SK-N-SH (cell line): ENCODE data around the gene MON2. TPM values are rescaled to one million over a fixed set of nuclear protein-coding genes. Genes with fewer than 3 reads are reported as not detected.
"Not testable (repeated sequence)": the region's sequence is repeated elsewhere in the genome, so short reads cannot be mapped to it uniquely, and the experiment has no call there.

Source experiments
- CTCF ChIA-PET: fragments of 300-600, 350-600 bp; formaldehyde crosslinking; extraction: SDS; loops from one replicate; lab custom pipeline; 2021; lab: Yijun Ruan, JAX
- POLR2A ChIA-PET: fragments of 350-600 bp; sonication (Branson Sonifier 250); formaldehyde crosslinking; extraction: SDS; loops from one replicate; lab custom pipeline; 2020; ENCODE audit warnings: antibody characterized with exemption, inconsistent platforms; lab: Yijun Ruan, JAX
- DNase-seq: peaks from one replicate; pipeline ENCODE4 v3.0.0; 2012
- H2AFZ ChIP-seq: fragments of 200-600 bp; sonication (generic); 2 replicates; pipeline ENCODE4 v1.8.1; 2016; ENCODE audit warnings: antibody characterized with exemption, mild to moderate bottlenecking, low read depth
- H3F3A ChIP-seq: fragments of 200-600 bp; sonication (generic); replicated peaks from 2 replicates; pipeline ENCODE3; 2016; ENCODE audit warnings: antibody characterized with exemption, mild to moderate bottlenecking; ENCODE audit not compliant: insufficient read depth
- H3K27ac ChIP-seq, 2 experiments: fragments of 200-500 bp in 1 of 2; fragments of 200-600 bp in 1 of 2; sonication (Bioruptor generic) in 1 of 2; sonication (generic), shearing (Covaris generic) in 1 of 2; 2 replicates each; pipeline versions ENCODE4 v1.5.1 to v1.6.1; 2014 to 2016; ENCODE audit warnings: low read depth in 2 of 2, inconsistent platforms in 1 of 2, low read length in 1 of 2, mild to moderate bottlenecking in 1 of 2, mixed read lengths in 1 of 2
- H3K27me3 ChIP-seq: fragments of 200-600 bp; sonication (generic), shearing (Covaris generic); 2 replicates; pipeline ENCODE4 v1.6.1; 2016; ENCODE audit warnings: mixed run types; ENCODE audit not compliant: insufficient read depth
- H3K36me3 ChIP-seq, 2 experiments: fragments of 200-500 bp in 1 of 2; fragments of 200-600 bp in 1 of 2; sonication (Bioruptor generic) in 1 of 2; sonication (generic) in 1 of 2; replicated peaks in 1 of 2; 2 replicates each; pipeline versions ENCODE3 to v1.5.1; 2014 to 2016; ENCODE audit warnings: low read length in 1 of 2, mild to moderate bottlenecking in 1 of 2; ENCODE audit not compliant: insufficient read depth in 2 of 2, control insufficient read depth in 1 of 2
- H3K4me1 ChIP-seq, 2 experiments: fragments of 200-500 bp in 1 of 2; fragments of 200-600 bp in 1 of 2; sonication (Bioruptor generic) in 1 of 2; sonication (generic), shearing (Covaris generic) in 1 of 2; 2 replicates each; pipeline versions ENCODE4 v1.5.1 to v1.6.1; 2014 to 2016; ENCODE audit warnings: low read depth in 1 of 2, low read length in 1 of 2, mixed run types in 1 of 2; ENCODE audit not compliant: insufficient read depth in 2 of 2, control insufficient read depth in 1 of 2
- H3K4me2 ChIP-seq: fragments of 200-600 bp; sonication (generic), shearing (Covaris generic); 2 replicates; pipeline ENCODE4 v1.6.1; 2017; ENCODE audit warnings: mixed run types
- H3K4me3 ChIP-seq, 2 experiments: fragments of 200-500 bp in 1 of 2; fragments of 200-600 bp in 1 of 2; sonication (Bioruptor generic) in 1 of 2; sonication (generic), shearing (Covaris generic) in 1 of 2; 2 replicates each; pipeline versions ENCODE4 v1.5.1 to v1.8.1; 2014 to 2016; ENCODE audit warnings: low read depth in 2 of 2, inconsistent platforms in 1 of 2, low read length in 1 of 2, mild to moderate bottlenecking in 1 of 2, mixed read lengths in 1 of 2, moderate library complexity in 1 of 2
- H3K79me2 ChIP-seq: fragments of 200-600 bp; sonication (generic); 2 replicates; pipeline ENCODE4 v1.8.1; 2017; ENCODE audit warnings: mild to moderate bottlenecking; ENCODE audit not compliant: insufficient read depth
- H3K9ac ChIP-seq: fragments of 200-600 bp; sonication (generic); 2 replicates; pipeline ENCODE4 v1.6.1; 2017; ENCODE audit warnings: mixed run types
- H3K9me2 ChIP-seq: fragments of 200-600 bp; sonication (generic); 2 replicates; pipeline ENCODE4 v1.6.1; 2017; ENCODE audit warnings: mixed run types
- H3K9me3 ChIP-seq: fragments of 200-600 bp; sonication (generic); 2 replicates; pipeline ENCODE4 v1.6.1; 2017; ENCODE audit warnings: mixed run types, mild to moderate bottlenecking, moderate library complexity
- H4K20me1 ChIP-seq: fragments of 200-600 bp; sonication (generic); 2 replicates; pipeline ENCODE4 v1.6.1; 2017; ENCODE audit warnings: mild to moderate bottlenecking, mixed run types; ENCODE audit not compliant: insufficient read depth
- EP300 ChIP-seq, 2 experiments: IDR thresholded peaks; 2 replicates each; pipeline versions ENCODE4 v1.4.0 to v1.6.1; 2012; ENCODE audit warnings: borderline replicate concordance in 1 of 2, low read depth in 1 of 2, low read length in 1 of 2
- GABPA ChIP-seq: IDR thresholded peaks from 2 replicates; pipeline ENCODE4 v1.4.0; 2012; ENCODE audit warnings: low read depth, mild to moderate bottlenecking
- NRF1 ChIP-seq: IDR thresholded peaks from 2 replicates; pipeline ENCODE4 v1.6.1; 2012; ENCODE audit warnings: low read depth, mild to moderate bottlenecking, low read length
- RAD21 ChIP-seq: IDR thresholded peaks from 2 replicates; pipeline ENCODE4 v1.6.1; 2012; ENCODE audit warnings: mild to moderate bottlenecking, low read length
- RCOR1 ChIP-seq: fragments of 150-350 bp; IDR thresholded peaks from 2 replicates; pipeline ENCODE4 v1.6.1; 2017; ENCODE audit warnings: antibody characterized with exemption, low read length
- SIN3A ChIP-seq: IDR thresholded peaks from 2 replicates; pipeline ENCODE4 v1.6.1; 2012; ENCODE audit warnings: low read depth, mild to moderate bottlenecking, low read length, moderate library complexity, borderline replicate concordance
- SMC3 ChIP-seq: IDR thresholded peaks from 2 replicates; pipeline ENCODE4 v1.6.1; 2012; ENCODE audit warnings: low read depth, low read length, improper control_type of control experiment
- TAF1 ChIP-seq: IDR thresholded peaks from 2 replicates; pipeline ENCODE4 v1.6.1; 2012; ENCODE audit warnings: low read depth, mild to moderate bottlenecking, low read length, moderate library complexity, borderline replicate concordance
- YY1 ChIP-seq: IDR thresholded peaks from 2 replicates; pipeline ENCODE4 v1.4.0; 2012; ENCODE audit warnings: low read depth, mild to moderate bottlenecking
- ZBTB33 ChIP-seq: IDR thresholded peaks from 2 replicates; pipeline ENCODE4 v1.4.0; 2012; ENCODE audit warnings: low read depth, borderline replicate concordance
- WGBS: methylation state at CpG from one replicate; pipeline ENCODE4 v1.1.6; 2017; ENCODE audit warnings: low lambda C conversion rate; 5-methylcytosine and 5-hydroxymethylcytosine counted together
- polyA plus RNA-seq, 3 experiments: library from polyadenylated mRNA; depleted of rRNA; stranded (reverse); fragments of >200 nt; gene quantifications; 2 replicates each; pipeline ENCODE4 v1.2.3, GENCODE V29; 2012

The MON2 gene
- polyA plus RNA-seq, 1 of the 3 experiments (the other 2 are of a cell fraction), result 4.4 TPM

DNA sequence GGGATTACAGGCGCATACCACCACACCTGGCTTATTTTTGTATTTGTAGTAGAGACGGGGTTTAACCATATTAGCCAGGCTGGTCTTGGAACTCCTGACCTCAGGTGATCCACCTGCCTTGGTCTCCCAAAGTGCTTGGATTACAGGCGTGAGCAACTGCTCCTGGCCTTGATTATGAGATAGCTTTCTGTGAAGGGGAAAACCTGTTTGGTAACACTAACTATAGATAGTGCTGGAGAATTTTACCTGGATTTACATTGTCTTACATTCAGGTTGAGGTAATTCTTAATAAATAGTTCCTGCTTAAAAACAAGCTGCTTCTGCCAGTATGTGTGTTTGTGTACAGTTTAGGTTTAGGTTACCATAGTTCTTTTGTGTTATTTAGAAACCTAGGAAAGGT, 77.1 kb downstream of the MON2 start:
- H3K9me3 ChIP-seq, result no peaks in the 10 kb centered on the region
- no peak overlapping the region for H3K4me3 ChIP-seq
- no peak for DNase-seq
- H3K27ac ChIP-seq, result no peak overlapping the region
- WGBS, result 84% methylated on average over 3 of the region's 3 CpGs
- H3K9me2 ChIP-seq, result peaks cover 4% of the 10 kb centered on the region; the same call in 1 of the 2 replicates
- H3F3A ChIP-seq, result peaks cover 5% of the 10 kb centered on the region
- ChIA-PET POLR2A (no interaction called here), CTCF (interaction anchor here (0.8 to 3.0 kb wide), 5 partner anchors 38 to 283 kb away, joined by 3 to 14 read pairs (median 4); no protein-coding TSS in a partner anchor)
- H4K20me1 ChIP-seq, result no peaks in the 10 kb centered on the region
- no peak overlapping the region for H2AFZ ChIP-seq
- H3K36me3 ChIP-seq, result peaks cover 58 to 82% of the 10 kb centered on the region in 2 experiments
- H3K4me1 ChIP-seq, result no peaks in the 10 kb centered on the region
- no peak overlapping the region for H3K9ac ChIP-seq
- H3K27me3 ChIP-seq, result no peaks in the 10 kb centered on the region
- TF ChIP-seq RAD21, result no peak
- no peak for TF ChIP-seq RCOR1
- H3K4me2 ChIP-seq, result no peak overlapping the region
- H3K79me2 ChIP-seq, result no peaks in the 10 kb centered on the region

GRCh38 chr12:62552906-62553556, 86.4 kb downstream of the MON2 start:
- H3K4me1 ChIP-seq, result no peaks in the 10 kb centered on the region
- WGBS, result 87% methylated on average over 5 of the region's 5 CpGs
- POLR2A ChIA-PET, result no interaction called here
- peaks cover 7% of the 10 kb centered on the region for H3F3A ChIP-seq
- no peak overlapping the region for H3K4me2 ChIP-seq
- DNase-seq, result no peak
- no peak overlapping the region for H3K4me3 ChIP-seq
- H2AFZ ChIP-seq, result no peak overlapping the region
- H3K9me2 ChIP-seq, result no peaks in the 10 kb centered on the region
- H3K79me2 ChIP-seq, result no peaks in the 10 kb centered on the region
- no peak overlapping the region for H3K27ac ChIP-seq
- no peak overlapping the region for H3K9ac ChIP-seq
- no peaks in the 10 kb centered on the region for H3K27me3 ChIP-seq
- TF ChIP-seq GABPA (no peak), NRF1 (no peak), SMC3 (no peak), RAD21 (no peak), SIN3A (no peak), EP300 (IDR thresholded peaks at IDR 0.05; ENCODE audit: borderline replicate concordance in 1 of 2, low read depth in 1 of 2, low read length in 1 of 2) (no peak), YY1 (no peak), ZBTB33 (no peak), TAF1 (no peak)
- TF ChIP-seq, all 33 proteins: peak for 0
- Histone ChIP-seq H3K9me3 (no peaks in the 10 kb centered on the region), H3K36me3 (peaks cover 41 to 57% of the 10 kb centered on the region in 2 experiments), H4K20me1 (no peaks in the 10 kb centered on the region)
- CTCF ChIA-PET, result interaction anchor here (0.7 kb wide), 1 partner anchor 241 kb away, joined by 3 read pairs; no protein-coding TSS in a partner anchor

DNA sequence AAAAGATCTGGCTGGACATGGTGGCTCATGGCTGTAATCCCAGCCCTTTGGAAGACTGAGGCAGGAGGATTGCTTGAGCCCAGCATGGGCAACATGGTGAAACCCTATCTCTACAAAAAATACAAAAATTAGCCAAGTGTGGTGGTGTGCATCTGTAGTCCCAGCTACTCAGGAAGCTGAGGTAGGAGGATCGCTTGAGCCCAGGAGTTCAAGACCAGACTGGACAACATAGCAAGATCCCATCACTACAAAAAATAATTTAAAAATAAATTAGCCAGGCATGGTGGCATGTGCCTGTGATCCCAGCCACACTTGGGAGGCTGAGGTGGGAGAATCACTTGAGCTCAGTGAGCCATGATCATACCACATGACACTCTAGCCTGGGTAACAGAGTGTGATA, 92.7 kb downstream of the MON2 start:
- DNase-seq, H4K20me1 ChIP-seq, H2AFZ ChIP-seq, H3K27ac ChIP-seq, H3K4me3 ChIP-seq, POLR2A ChIA-PET, H3F3A ChIP-seq, H3K4me2 ChIP-seq, H3K9me2 ChIP-seq, H3K4me1 ChIP-seq, H3K79me2 ChIP-seq, H3K27me3 ChIP-seq, H3K9me3 ChIP-seq, H3K9ac ChIP-seq: not testable (repeated sequence)
- 89% methylated on average over 1 of the region's 1 CpG for WGBS
- H3K36me3 ChIP-seq, result peaks cover 43% of the 10 kb centered on the region in 2 experiments
- CTCF ChIA-PET, result interaction anchor here (0.9 to 1.7 kb wide), 5 partner anchors 9 to 254 kb away, joined by 3 to 6 read pairs (median 4); no protein-coding TSS in a partner anchor
